H1 (cell line): Measurements from ENCODE around the gene CES4A. TPM values are rescaled to one million over a fixed set of nuclear protein-coding genes. Genes with fewer than 3 reads are reported as not detected.

ENCODE experiments used
- CTCF ChIA-PET: fragments of 300-600 bp; sonication (Branson Sonifier 250); formaldehyde crosslinking; loops from one replicate; lab custom pipeline; 2021; ENCODE audit not compliant: partially characterized antibody; lab: Charles Lee
- POLR2A ChIA-PET: fragments of 300-600 bp; sonication (Branson Sonifier 250); formaldehyde crosslinking; loops from one replicate; lab custom pipeline; 2021; ENCODE audit warnings: inconsistent platforms; ENCODE audit not compliant: partially characterized antibody; lab: Charles Lee
- DNase-seq, 2 experiments: peaks; one replicate each; pipeline versions ENCODE4 v3.0.0 to v3.0.0-alpha.2; 2010 to 2022; ENCODE audit warnings: low spot score in 2 of 2, low read depth in 1 of 2, mixed read lengths in 1 of 2
- FAIRE-seq: peaks from 2 replicates; lab custom pipeline; 2011; peaks lifted over from hg19 to GRCh38; lab: Jason Lieb, UNC
- H2AFZ ChIP-seq: 2 replicates; pipeline ENCODE4 v1.8.1; 2012; ENCODE audit warnings: low read length, inconsistent platforms
- H2AK5ac ChIP-seq: 2 replicates; pipeline ENCODE4 v1.6.1; 2013; ENCODE audit warnings: low read depth, low read length
- H2BK120ac ChIP-seq: replicated peaks from 2 replicates; pipeline ENCODE3; 2013; ENCODE audit warnings: low read depth, low read length, inconsistent platforms
- H2BK12ac ChIP-seq: 2 replicates; pipeline ENCODE4 v1.6.1; 2013; ENCODE audit warnings: low read depth, low read length
- H2BK15ac ChIP-seq: 2 replicates; pipeline ENCODE4 v1.6.1; 2013; ENCODE audit warnings: low read length
- H2BK20ac ChIP-seq: 2 replicates; pipeline ENCODE4 v1.6.1; 2013; ENCODE audit warnings: low read length
- H2BK5ac ChIP-seq: 2 replicates; pipeline ENCODE4 v1.6.1; 2013; ENCODE audit warnings: low read depth, low read length
- H3K14ac ChIP-seq: 2 replicates; pipeline ENCODE4 v1.6.1; 2013; ENCODE audit warnings: inconsistent platforms; ENCODE audit not compliant: insufficient read length
- H3K18ac ChIP-seq: 2 replicates; pipeline ENCODE4 v1.6.1; 2013; ENCODE audit warnings: low read length; ENCODE audit errors: extremely low read depth
- H3K23ac ChIP-seq: 2 replicates; pipeline ENCODE4 v1.6.1; 2013; ENCODE audit warnings: inconsistent platforms; ENCODE audit not compliant: insufficient read length
- H3K23me2 ChIP-seq: 2 replicates; pipeline ENCODE4 v1.6.1; 2013; ENCODE audit warnings: low read depth, low read length
- H3K27ac ChIP-seq: 2 replicates; pipeline ENCODE4 v1.6.1; 2011; ENCODE audit warnings: low read depth, low read length, inconsistent platforms
- H3K27me3 ChIP-seq, 4 experiments: replicated peaks in 1 of 4; 1 replicate in 1 of 4; 2 replicates in 3 of 4; pipeline versions ENCODE4 v1.6.1 to v1.8.1; 2011 to 2013; ENCODE audit warnings: low read length in 3 of 4, mild to moderate bottlenecking in 3 of 4, inconsistent platforms in 2 of 4, mixed read lengths in 2 of 4, moderate library complexity in 1 of 4; ENCODE audit not compliant: control insufficient read depth in 3 of 4, insufficient read depth in 3 of 4; ENCODE audit errors: extremely low read depth in 1 of 4
- H3K36me3 ChIP-seq, 4 experiments: 2 replicates each; pipeline versions ENCODE4 v1.6.1 to v1.8.1; 2011 to 2013; ENCODE audit warnings: mild to moderate bottlenecking in 4 of 4, low read length in 3 of 4, moderate library complexity in 2 of 4, control low read depth in 1 of 4, inconsistent platforms in 1 of 4; ENCODE audit not compliant: insufficient read depth in 4 of 4, control insufficient read depth in 2 of 4
- H3K4ac ChIP-seq: replicated peaks from 2 replicates; pipeline ENCODE3; 2013; ENCODE audit warnings: low read length, low read depth, mixed read lengths, inconsistent platforms; ENCODE audit not compliant: insufficient read length
- H3K4me1 ChIP-seq, 4 experiments: replicated peaks in 1 of 4; 1 replicate in 1 of 4; 2 replicates in 3 of 4; pipeline versions ENCODE4 v1.6.1 to v1.8.1; 2011 to 2013; ENCODE audit warnings: low read length in 3 of 4, inconsistent platforms in 2 of 4, mixed read lengths in 1 of 4; ENCODE audit not compliant: insufficient read depth in 4 of 4, control insufficient read depth in 3 of 4
- H3K4me2 ChIP-seq, 2 experiments: 2 replicates each; pipeline versions ENCODE4 v1.6.1 to v1.8.1; 2011 to 2013; ENCODE audit warnings: low read depth in 2 of 2, low read length in 2 of 2, control low read depth in 1 of 2, inconsistent platforms in 1 of 2, mild to moderate bottlenecking in 1 of 2; ENCODE audit not compliant: insufficient read depth in 1 of 2
- H3K4me3 ChIP-seq, 4 experiments: fragments of 200-600, 300-600 bp in 1 of 4; sonication (generic), shearing (Covaris generic), sonication (Bioruptor Twin) in 1 of 4; 2 replicates each; pipeline versions ENCODE4 v1.5.1 to v1.8.1; 2011 to 2016; ENCODE audit warnings: low read length in 4 of 4, low read depth in 3 of 4, control low read depth in 2 of 4, inconsistent platforms in 2 of 4, mild to moderate bottlenecking in 2 of 4, mixed read lengths in 1 of 4, moderate library complexity in 1 of 4; ENCODE audit not compliant: insufficient read depth in 2 of 4; ENCODE audit errors: extremely low read depth in 1 of 4
- H3K56ac ChIP-seq: replicated peaks from 2 replicates; pipeline ENCODE3; 2013; ENCODE audit warnings: low read depth, mild to moderate bottlenecking, mixed read lengths, low read length, inconsistent platforms; ENCODE audit not compliant: insufficient read length
- H3K79me1 ChIP-seq: 2 replicates; pipeline ENCODE4 v1.6.1; 2013; ENCODE audit warnings: low read depth, low read length, control low read depth
- H3K79me2 ChIP-seq, 2 experiments: 2 replicates each; pipeline versions ENCODE4 v1.6.1 to v1.8.1; 2012 to 2013; ENCODE audit warnings: low read length in 2 of 2, mild to moderate bottlenecking in 2 of 2, inconsistent platforms in 1 of 2; ENCODE audit not compliant: insufficient read depth in 2 of 2, control insufficient read depth in 1 of 2
- H3K9ac ChIP-seq, 4 experiments: replicated peaks in 1 of 4; 1 replicate in 1 of 4; 2 replicates in 3 of 4; pipeline versions ENCODE4 v1.6.1 to v1.8.1; 2011 to 2013; ENCODE audit warnings: low read depth in 3 of 4, low read length in 3 of 4, control low read depth in 2 of 4, mild to moderate bottlenecking in 2 of 4, moderate library complexity in 2 of 4, inconsistent platforms in 1 of 4; ENCODE audit errors: extremely low read depth in 1 of 4
- H3K9me3 ChIP-seq, 2 experiments: 2 replicates each; pipeline versions ENCODE4 v1.6.1 to v1.8.1; 2012 to 2013; ENCODE audit warnings: mild to moderate bottlenecking in 2 of 2, moderate library complexity in 2 of 2, control low read depth in 1 of 2, inconsistent platforms in 1 of 2, low read depth in 1 of 2, low read length in 1 of 2, mixed read lengths in 1 of 2; ENCODE audit not compliant: insufficient read depth in 2 of 2
- H4K20me1 ChIP-seq, 2 experiments: replicated peaks in 1 of 2; 2 replicates each; pipeline versions ENCODE3 to v1.8.1; 2011 to 2013; ENCODE audit warnings: inconsistent platforms in 2 of 2, low read length in 2 of 2, mild to moderate bottlenecking in 1 of 2; ENCODE audit not compliant: insufficient read depth in 2 of 2, control insufficient read depth in 1 of 2
- H4K5ac ChIP-seq: 2 replicates; pipeline ENCODE4 v1.6.1; 2013; ENCODE audit warnings: low read length, low read depth, mixed read lengths, inconsistent platforms; ENCODE audit not compliant: insufficient read length
- H4K8ac ChIP-seq: 2 replicates; pipeline ENCODE4 v1.8.0; 2013; ENCODE audit warnings: mild to moderate bottlenecking, moderate library complexity, low read length, inconsistent platforms; ENCODE audit not compliant: insufficient read depth; ENCODE audit errors: extremely low read depth
- H4K91ac ChIP-seq: replicated peaks from 2 replicates; pipeline ENCODE3; 2013; ENCODE audit warnings: low read length, mixed read lengths, inconsistent platforms; ENCODE audit not compliant: insufficient read length
- ATF3 ChIP-seq: IDR thresholded peaks from 2 replicates; pipeline ENCODE4 v1.6.1; 2011; ENCODE audit warnings: low read depth, mild to moderate bottlenecking, low read length; ENCODE audit not compliant: insufficient read depth
- CREB1 ChIP-seq: IDR thresholded peaks from 2 replicates; pipeline ENCODE4 v1.6.1; 2012; ENCODE audit warnings: inconsistent platforms
- CTCF ChIP-seq, 3 experiments: IDR thresholded peaks; 1 replicate in 2 of 3; 2 replicates in 1 of 3; pipeline versions ENCODE4 v1.5.1 to v1.6.1; 2011; ENCODE audit warnings: low read length in 3 of 3, mild to moderate bottlenecking in 3 of 3, inconsistent platforms in 2 of 3, low read depth in 1 of 3, moderate library complexity in 1 of 3; ENCODE audit not compliant: insufficient read depth in 1 of 3; ENCODE audit errors: control extremely low read depth in 1 of 3
- GABPA ChIP-seq: IDR thresholded peaks from 2 replicates; pipeline ENCODE4 v1.6.1; 2011; ENCODE audit warnings: mild to moderate bottlenecking, low read length, moderate library complexity, borderline replicate concordance; ENCODE audit not compliant: insufficient read depth
- RAD21 ChIP-seq, 2 experiments: IDR thresholded peaks in 1 of 2; conservative IDR thresholded peaks in 1 of 2; 2 replicates each; pipeline ENCODE4 v1.6.1; 2011; ENCODE audit warnings: low read depth in 2 of 2, low read length in 2 of 2, improper control_type of control experiment in 1 of 2, inconsistent platforms in 1 of 2, mild to moderate bottlenecking in 1 of 2, moderate library complexity in 1 of 2
- USF2 ChIP-seq: IDR thresholded peaks from 2 replicates; pipeline ENCODE4 v1.6.1; 2011; ENCODE audit warnings: low read length, improper control_type of control experiment
- WGBS, 2 experiments: shearing (Covaris generic) in 1 of 2; methylation state at CpG; one replicate each; pipeline versions ENCODE4 v1.1.6 to v1.1.7; 2013 to 2015; ENCODE audit warnings: low lambda C conversion rate in 2 of 2, mixed read lengths in 2 of 2, inconsistent platforms in 1 of 2, low coverage in 1 of 2, missing lambda C conversion rate in 1 of 2; ENCODE audit not compliant: insufficient replicate concordance in 2 of 2, insufficient coverage in 1 of 2, insufficient read length in 1 of 2; ENCODE audit errors: extremely low coverage in 1 of 2, missing lambda C conversion rate in 1 of 2; 5-methylcytosine and 5-hydroxymethylcytosine counted together
- polyA plus RNA-seq, 7 experiments: library from polyadenylated mRNA; depleted of rRNA in 3 of 7; stranded (reverse) in 5 of 7; unstranded in 2 of 7; fragments of >200 nt in 5 of 7; fragments of 200-250 nt in 2 of 7; gene quantifications; 1 replicate in 5 of 7; 2 replicates in 1 of 7; 4 replicates in 1 of 7; pipeline versions ENCODE4 v1.2.1 to v1.2.3, GENCODE V29; 2011 to 2013; ENCODE audit warnings: missing spikeins in 2 of 7, mixed read lengths in 2 of 7
- total RNA-seq: library from RNA; stranded (reverse); fragmentation: NEBNext Ultra II Directional; extraction: Animal tissue kit (Norgen Biotek cat#: 25700); gene quantifications from 2 replicates; pipeline ENCODE4 v1.2.1, GENCODE V29; 2021

The CES4A gene
- total and polyA plus RNA-seq, 2 of the 8 experiments (the other 6 are each of a cell fraction or from before 2014, with no cell fraction given), result 0.93 to 1.5 TPM

- POLR2A ChIA-PET, result interaction anchor here (0.6 to 1.2 kb wide), 2 partner anchors 89 to 160 kb away, joined by 3 to 7 read pairs; no protein-coding TSS in a partner anchor
- H3K4ac ChIP-seq, result no peak overlapping the region
- H2BK15ac ChIP-seq, result no peak overlapping the region
- CTCF ChIA-PET, result interaction anchor here (0.6 to 10.2 kb wide), 41 partner anchors 10 to 243 kb away, joined by 3 to 164 read pairs (median 6); partner anchors contain the start of genes B3GNT9, CBFB, CES3 and CES4A
- H4K91ac ChIP-seq, result no peak overlapping the region
- H2AFZ ChIP-seq, result peak overlapping the region; percentile 70; the same call in 1 of the 2 replicates
- peaks cover 16 to 35% (median 26%) of the 10 kb centered on the region in 4 experiments for H3K27me3 ChIP-seq
- peaks cover 11% of the 10 kb centered on the region; the same call in 1 of the 2 replicates for H3K23me2 ChIP-seq
- H3K14ac ChIP-seq, result no peak overlapping the region
- peaks cover 0 to 6% (median 4%) of the 10 kb centered on the region in 4 experiments; a peak in 4 of 7 replicates for H3K4me1 ChIP-seq
- no peak overlapping the region for H2BK12ac ChIP-seq
- H4K8ac ChIP-seq, result peak overlapping the region; percentile 75; the same call in 1 of the 2 replicates
- no peak overlapping the region for H2BK120ac ChIP-seq
- no peak overlapping the region for H3K56ac ChIP-seq
- peak; percentile 98 for FAIRE-seq
- H2BK5ac ChIP-seq, result no peak overlapping the region
- H2BK20ac ChIP-seq, result no peak overlapping the region
- H3K27ac ChIP-seq, result no peak overlapping the region
- H2AK5ac ChIP-seq, result no peak overlapping the region
- no peak overlapping the region for H3K9ac ChIP-seq
- no peaks in the 10 kb centered on the region for H3K9me3 ChIP-seq
- WGBS, 2 experiments, result 29% methylated on average over 6 of the region's 6 CpGs; no CpG with 5 or more reads in 1 of the 2 experiments
- H3K79me1 ChIP-seq, result no peaks in the 10 kb centered on the region
- peak; percentile 78 to 96 for DNase-seq
- H4K20me1 ChIP-seq, result no peaks in the 10 kb centered on the region
- no peak overlapping the region for H3K4me3 ChIP-seq
- H3K4me2 ChIP-seq, result no peak overlapping the region
- H3K18ac ChIP-seq, result no peak overlapping the region
- H3K23ac ChIP-seq, result no peak overlapping the region
- H4K5ac ChIP-seq, result no peak overlapping the region
- no peaks in the 10 kb centered on the region for H3K79me2 ChIP-seq
- H3K36me3 ChIP-seq, result no peaks in the 10 kb centered on the region
- TF ChIP-seq GABPA (no peak; the same call in 1 of the 2 replicates), ATF3 (0 out of 2 replicates have a peak, but pooled peaks have one; percentile 44), USF2 (peak; percentile 84), RAD21 (IDR thresholded peaks at IDR 0.05 in 1 of 2, conservative IDR thresholded peaks at IDR 0.05 in 1 of 2; ENCODE audit: low read depth in 2 of 2, low read length in 2 of 2) (peak; percentile 89 to 91), CTCF (IDR thresholded peaks at IDR 0.05; ENCODE audit: control extremely low read depth in 1 of 3, insufficient read depth in 1 of 3, low read depth in 1 of 3, low read length in 3 of 3) (peak; percentile 82 to 99 (median 89)), CREB1 (peak; percentile 54; the same call in 1 of the 2 replicates)
Observed at GRCh38 chr16:67017810-67018488, 29.6 kb downstream of the CES4A start.
